WERI-Rb-1 (cell line): ENCODE results near the gene MID1.

ENCODE experiments used
- DNase-seq: peaks from one replicate; pipeline ENCODE4 v3.0.0-alpha.2; 2020
- H3K27ac ChIP-seq: fragments of 250-450 bp; sonication (Bioruptor Pico); 2 replicates; pipeline ENCODE4 v1.5.1; 2020; ENCODE audit warnings: mild to moderate bottlenecking, moderate library complexity
- H3K27me3 ChIP-seq: fragments of 250-450 bp; sonication (Bioruptor Pico); 2 replicates; pipeline ENCODE4 v1.5.1; 2021; ENCODE audit warnings: mild to moderate bottlenecking, low read depth, moderate library complexity; ENCODE audit not compliant: insufficient read depth, severe bottlenecking
- H3K36me3 ChIP-seq: fragments of 250-450 bp; sonication (Bioruptor Pico); 2 replicates; pipeline ENCODE4 v1.5.1; 2020; ENCODE audit warnings: mild to moderate bottlenecking, moderate library complexity
- H3K4me3 ChIP-seq: 2 replicates; pipeline ENCODE4 v1.5.1; 2011; ENCODE audit warnings: low read depth, mild to moderate bottlenecking, control low read depth, low read length
- H3K9me3 ChIP-seq: fragments of 250-450 bp; sonication (Bioruptor Pico); 2 replicates; pipeline ENCODE4 v1.5.1; 2021; ENCODE audit warnings: mild to moderate bottlenecking, moderate library complexity; ENCODE audit not compliant: severe bottlenecking
- TF ChIP-seq, protein P1 (sequence below): IDR thresholded peaks from 2 replicates; pipeline ENCODE4 v1.5.1; 2011; ENCODE audit warnings: low read depth, mild to moderate bottlenecking, control low read depth, inconsistent platforms, low read length

The MID1 gene

DNA sequence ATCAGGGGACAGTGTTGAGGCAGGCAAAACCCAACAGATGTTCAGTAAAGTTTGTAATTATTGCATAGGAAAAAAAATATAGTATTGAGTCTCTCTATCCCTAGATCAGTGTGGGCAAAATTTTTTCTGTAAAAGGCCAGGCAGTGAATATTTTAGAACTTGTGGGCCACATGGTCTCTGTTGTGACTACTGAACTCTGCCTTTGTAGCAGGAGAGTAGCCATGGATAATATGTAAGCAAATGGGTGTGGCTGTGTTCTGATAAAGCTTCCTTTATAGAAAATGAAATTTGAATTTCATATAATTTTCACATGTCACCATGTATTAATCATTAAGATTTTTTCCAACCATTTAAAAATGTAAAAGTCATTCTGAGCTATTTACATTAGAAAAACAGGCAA is 193.1 kb downstream of the MID1 start:
- no peaks in the 10 kb centered on the region for H3K9me3 ChIP-seq
- TF ChIP-seq, protein P1, sequence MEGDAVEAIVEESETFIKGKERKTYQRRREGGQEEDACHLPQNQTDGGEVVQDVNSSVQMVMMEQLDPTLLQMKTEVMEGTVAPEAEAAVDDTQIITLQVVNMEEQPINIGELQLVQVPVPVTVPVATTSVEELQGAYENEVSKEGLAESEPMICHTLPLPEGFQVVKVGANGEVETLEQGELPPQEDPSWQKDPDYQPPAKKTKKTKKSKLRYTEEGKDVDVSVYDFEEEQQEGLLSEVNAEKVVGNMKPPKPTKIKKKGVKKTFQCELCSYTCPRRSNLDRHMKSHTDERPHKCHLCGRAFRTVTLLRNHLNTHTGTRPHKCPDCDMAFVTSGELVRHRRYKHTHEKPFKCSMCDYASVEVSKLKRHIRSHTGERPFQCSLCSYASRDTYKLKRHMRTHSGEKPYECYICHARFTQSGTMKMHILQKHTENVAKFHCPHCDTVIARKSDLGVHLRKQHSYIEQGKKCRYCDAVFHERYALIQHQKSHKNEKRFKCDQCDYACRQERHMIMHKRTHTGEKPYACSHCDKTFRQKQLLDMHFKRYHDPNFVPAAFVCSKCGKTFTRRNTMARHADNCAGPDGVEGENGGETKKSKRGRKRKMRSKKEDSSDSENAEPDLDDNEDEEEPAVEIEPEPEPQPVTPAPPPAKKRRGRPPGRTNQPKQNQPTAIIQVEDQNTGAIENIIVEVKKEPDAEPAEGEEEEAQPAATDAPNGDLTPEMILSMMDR = no peak
- DNase-seq = no peak
- peaks cover 21% of the 10 kb centered on the region for H3K27me3 ChIP-seq
- H3K36me3 ChIP-seq = no peaks in the 10 kb centered on the region
- H3K4me3 ChIP-seq = no peak overlapping the region
- H3K27ac ChIP-seq = no peak overlapping the region

DNA sequence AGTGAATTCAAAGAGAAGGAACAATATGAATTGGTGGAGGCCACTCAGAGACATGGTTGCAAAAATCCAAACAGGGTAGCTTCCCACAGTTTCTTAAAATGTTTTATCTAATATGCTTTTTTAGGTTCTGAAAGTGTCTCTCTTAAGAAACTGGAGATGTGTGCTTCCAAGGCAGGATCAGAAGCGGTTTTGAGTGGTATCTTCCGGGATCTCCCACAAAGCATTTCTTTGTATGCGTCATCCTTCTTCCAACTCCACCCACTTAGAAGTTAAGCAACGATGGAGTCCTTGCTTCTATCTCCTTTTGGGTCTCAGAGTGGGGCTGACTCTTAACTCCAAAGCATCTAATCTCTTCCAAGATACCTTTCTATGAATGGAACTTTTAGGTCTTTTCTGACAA is 196.7 kb downstream of the MID1 start:
- H3K27ac ChIP-seq = no peak overlapping the region
- TF ChIP-seq, protein P1 = no peak
- DNase-seq = no peak
- no peak overlapping the region for H3K4me3 ChIP-seq
- H3K27me3 ChIP-seq = peaks cover 21% of the 10 kb centered on the region
- H3K36me3 ChIP-seq = no peaks in the 10 kb centered on the region
- no peaks in the 10 kb centered on the region for H3K9me3 ChIP-seq

GRCh38 chrX:10420134-10420533 is 200.3 kb downstream of the MID1 start:
- no peak overlapping the region for H3K27ac ChIP-seq
- H3K27me3 ChIP-seq = peaks cover 12% of the 10 kb centered on the region
- no peak overlapping the region for H3K4me3 ChIP-seq
- TF ChIP-seq, protein P1 = no peak
- H3K9me3 ChIP-seq = no peaks in the 10 kb centered on the region
- no peaks in the 10 kb centered on the region for H3K36me3 ChIP-seq
- DNase-seq = no peak

DNA sequence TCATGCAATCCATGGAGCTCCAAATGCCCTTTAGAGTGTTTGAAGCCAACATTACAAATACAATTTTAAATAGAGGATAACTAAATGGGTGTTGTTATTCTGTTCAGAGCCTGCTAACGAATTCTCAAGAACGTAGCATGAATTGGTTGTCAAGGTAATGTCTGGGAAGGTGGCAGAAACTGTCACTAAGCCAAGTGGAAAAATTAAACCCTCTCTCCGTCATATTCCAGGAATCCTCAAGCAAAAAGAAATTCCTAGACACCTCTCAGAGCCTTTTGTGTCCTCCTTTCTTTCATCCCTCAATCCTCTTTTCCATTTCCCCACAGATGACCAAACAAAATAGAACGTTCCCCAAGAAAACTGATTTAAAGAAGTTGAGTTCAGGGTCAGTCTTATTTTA is 204.0 kb downstream of the MID1 start:
- Histone ChIP-seq H3K27me3 (peaks cover 9% of the 10 kb centered on the region), H3K27ac (no peak overlapping the region), H3K9me3 (no peaks in the 10 kb centered on the region), H3K36me3 (no peaks in the 10 kb centered on the region), H3K4me3 (no peak overlapping the region)
- TF ChIP-seq, protein P1 = no peak
- DNase-seq = no peak

DNA sequence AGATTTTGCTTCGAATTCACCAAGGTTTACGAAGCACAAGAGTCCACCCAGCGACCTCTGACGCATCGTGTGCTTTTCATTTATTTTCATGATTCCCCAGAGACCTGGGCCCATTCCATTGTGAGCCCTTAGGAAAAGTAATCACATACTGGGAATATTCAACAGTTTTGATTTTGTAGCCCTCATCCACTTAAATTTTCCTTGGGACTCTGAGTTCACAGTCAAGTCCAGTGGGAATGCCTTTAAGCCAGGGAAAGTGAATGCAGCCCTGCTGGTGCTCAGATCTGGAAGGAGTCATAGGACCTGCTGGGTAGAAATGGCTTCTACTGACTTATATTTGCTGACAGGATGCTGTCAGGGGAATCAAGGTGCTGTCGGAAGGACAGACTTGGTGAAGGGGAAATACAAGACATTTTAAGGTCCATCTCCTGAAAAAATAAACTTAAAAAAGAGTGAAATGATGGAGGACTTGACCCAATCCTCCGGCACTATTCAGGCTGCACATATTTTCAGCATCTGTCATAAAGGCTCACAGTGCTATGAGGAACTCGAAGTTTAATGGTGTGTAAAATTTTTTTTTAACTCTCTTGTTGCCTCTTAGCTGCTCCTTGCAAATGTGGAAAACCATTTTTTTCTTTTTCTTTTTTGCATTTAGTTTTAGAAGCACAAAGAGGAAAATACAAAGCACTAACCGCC is 204.9 kb downstream of the MID1 start:
- Histone ChIP-seq H3K27ac (no peak overlapping the region), H3K36me3 (no peaks in the 10 kb centered on the region), H3K27me3 (peaks cover 9% of the 10 kb centered on the region), H3K9me3 (no peaks in the 10 kb centered on the region), H3K4me3 (no peak overlapping the region)
- DNase-seq = no peak
- TF ChIP-seq, protein P1 = no peak

GRCh38 chrX:10414862-10415261 is 205.5 kb downstream of the MID1 start:
- TF ChIP-seq, protein P1 = no peak
- Histone ChIP-seq H3K9me3 (no peaks in the 10 kb centered on the region), H3K36me3 (no peaks in the 10 kb centered on the region), H3K4me3 (no peak overlapping the region), H3K27me3 (peaks cover 9% of the 10 kb centered on the region), H3K27ac (no peak overlapping the region)
- no peak for DNase-seq
